Muscle of leg (tissue), 11 donors: ENCODE measurements around the gene ARHGAP18. TPM values are rescaled to one million over a fixed set of nuclear protein-coding genes. Genes with fewer than 3 reads are reported as not detected.
A peak's percentile ranks its signal among the peaks of the same experiment; 100 is the strongest.
"Not testable (repeated sequence)": the region's sequence is repeated elsewhere in the genome, so short reads cannot be mapped to it uniquely, and the experiment has no call there.

Experiments used
- DNase-seq: peaks from one replicate; pipeline ENCODE4 v3.0.0; 2013
- H3K27ac ChIP-seq: one replicate; pipeline ENCODE4 v1.5.1; 2013; ENCODE audit warnings: mild to moderate bottlenecking, low read length, control low read depth
- H3K27me3 ChIP-seq: one replicate; pipeline ENCODE4 v1.6.1; 2013; ENCODE audit warnings: low read length; ENCODE audit not compliant: control insufficient read depth, insufficient read depth
- H3K36me3 ChIP-seq: one replicate; pipeline ENCODE4 v1.6.1; 2013; ENCODE audit warnings: low read length; ENCODE audit not compliant: control insufficient read depth, insufficient read depth
- H3K4me1 ChIP-seq: one replicate; pipeline ENCODE4 v1.6.1; 2013; ENCODE audit warnings: low read length; ENCODE audit not compliant: control insufficient read depth, insufficient read depth
- H3K4me3 ChIP-seq: one replicate; pipeline ENCODE4 v1.5.1; 2013; ENCODE audit warnings: low read length, control low read depth
- H3K9me3 ChIP-seq: replicated peaks from 2 replicates; pipeline ENCODE4 v1.6.1; 2013; ENCODE audit warnings: low read depth, low read length; ENCODE audit not compliant: control insufficient read depth
- WGBS: methylation state at CpG from one replicate; pipeline ENCODE4 v1.1.5; 2013; ENCODE audit warnings: missing lambda C conversion rate; ENCODE audit not compliant: insufficient coverage; 5-methylcytosine and 5-hydroxymethylcytosine counted together
- polyA plus RNA-seq, 8 donors: library from polyadenylated mRNA; unstranded; fragments of 120-200 nt; gene quantifications; one replicate each; pipeline versions ENCODE4 v1.2.1 to v1.2.3, GENCODE V29; 2013; ENCODE audit warnings: inconsistent platforms in 1 of 8, low replicate concordance in 1 of 8; ENCODE audit not compliant: insufficient read length in 8 of 8, insufficient read depth in 1 of 8
- total RNA-seq: library from RNA; stranded (reverse); fragments of 120-200 nt; gene quantifications from one replicate; pipeline ENCODE4 v1.2.4, GENCODE V29; 2013

ARHGAP18 gene
- total and polyA plus RNA-seq, 9 donors = 14.2 to 22.8 (median 18.5) TPM

- no peak overlapping the region for H3K27ac ChIP-seq
Observed at GRCh38 chr6:129575378-129576118, 134.4 kb downstream of the ARHGAP18 start.

GRCh38 chr6:129574605-129575004 is 135.4 kb downstream of the ARHGAP18 start:
- not testable (repeated sequence) for H3K4me1 ChIP-seq, H3K36me3 ChIP-seq, H3K27ac ChIP-seq, H3K27me3 ChIP-seq, H3K4me3 ChIP-seq, H3K9me3 ChIP-seq, DNase-seq
- WGBS = no CpG with 5 or more reads among the region's 5 CpGs

More at GRCh38 chr6:129575378-129576118, 134.4 kb downstream of the ARHGAP18 start:
- Histone ChIP-seq H3K9me3 (no peaks in the 10 kb centered on the region), H3K36me3 (no peaks in the 10 kb centered on the region), H3K4me1 (no peaks in the 10 kb centered on the region), H3K27me3 (no peaks in the 10 kb centered on the region), H3K4me3 (peak overlapping the region; percentile 18)
- peak; percentile 66 for DNase-seq
- 86% methylated on average over 1 of the region's 10 CpGs for WGBS

GRCh38 chr6:129570929-129571328 is 139.0 kb downstream of the ARHGAP18 start:
- no CpG with 5 or more reads among the region's 1 CpG for WGBS

GRCh38 chr6:129568015-129568414 is 142.0 kb downstream of the ARHGAP18 start:
- H3K27ac ChIP-seq = no peak overlapping the region
- H3K9me3 ChIP-seq = no peaks in the 10 kb centered on the region
- no peak overlapping the region for H3K4me3 ChIP-seq
- no peaks in the 10 kb centered on the region for H3K4me1 ChIP-seq
- DNase-seq = no peak
- WGBS = 94% methylated on average over 3 of the region's 4 CpGs
- H3K36me3 ChIP-seq = no peaks in the 10 kb centered on the region
- no peaks in the 10 kb centered on the region for H3K27me3 ChIP-seq

More at GRCh38 chr6:129570929-129571328, 139.0 kb downstream of the ARHGAP18 start:
- H3K27ac ChIP-seq, H3K4me1 ChIP-seq, H3K27me3 ChIP-seq, H3K9me3 ChIP-seq, H3K4me3 ChIP-seq, H3K36me3 ChIP-seq, DNase-seq: not testable (repeated sequence)

DNA sequence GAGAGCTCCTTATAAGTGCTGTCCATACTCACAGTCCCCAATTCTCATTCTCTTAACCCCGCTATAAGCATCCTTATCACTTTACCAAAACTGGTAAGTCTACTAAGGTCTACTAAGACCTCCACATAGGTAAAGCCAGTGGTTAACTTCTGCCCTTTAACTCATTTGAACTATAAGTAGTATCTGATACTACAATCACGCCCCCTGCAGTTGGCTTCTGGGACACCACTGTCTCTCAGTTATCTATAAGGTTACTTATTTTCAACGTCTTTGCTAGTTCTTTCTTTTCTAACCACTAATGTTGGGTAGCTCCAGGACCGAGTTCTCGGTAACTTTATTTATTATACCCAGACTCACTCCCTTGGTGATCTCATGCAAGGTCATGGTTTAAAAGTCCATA is 142.6 kb downstream of the ARHGAP18 start:
- Histone ChIP-seq H3K27me3 (no peaks in the 10 kb centered on the region), H3K27ac (no peak overlapping the region), H3K4me3 (no peak overlapping the region), H3K9me3 (no peaks in the 10 kb centered on the region), H3K4me1 (no peaks in the 10 kb centered on the region), H3K36me3 (no peaks in the 10 kb centered on the region)
- DNase-seq = no peak
- whole genome bisulfite sequencing = 90% methylated on average over 3 of the region's 5 CpGs

DNA sequence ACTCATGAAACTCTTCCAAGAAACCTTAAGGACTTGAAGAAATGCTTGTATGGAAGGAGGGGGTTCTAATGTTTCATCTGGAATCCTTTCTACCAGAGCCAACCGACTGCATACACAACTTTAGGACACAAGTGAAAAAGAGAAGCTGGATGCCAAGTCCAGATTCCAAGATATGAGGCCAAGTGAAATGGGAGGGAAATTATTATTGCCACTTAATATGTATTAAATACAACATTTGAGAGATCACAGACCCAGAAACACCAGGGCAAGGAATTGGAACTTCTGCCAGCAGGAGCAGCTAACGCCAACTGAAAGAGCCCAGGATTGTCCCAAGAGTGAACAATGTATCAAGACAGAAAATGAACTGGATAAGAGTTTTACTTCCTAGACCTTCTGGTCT is 144.2 kb downstream of the ARHGAP18 start:
- no peaks in the 10 kb centered on the region for H3K36me3 ChIP-seq
- H3K27ac ChIP-seq = no peak overlapping the region
- H3K27me3 ChIP-seq = no peaks in the 10 kb centered on the region
- no peak overlapping the region for H3K4me3 ChIP-seq
- DNase-seq = peak; percentile 53
- no peaks in the 10 kb centered on the region for H3K9me3 ChIP-seq
- H3K4me1 ChIP-seq = no peaks in the 10 kb centered on the region
- WGBS = no CpG with 5 or more reads among the region's 2 CpGs

DNA sequence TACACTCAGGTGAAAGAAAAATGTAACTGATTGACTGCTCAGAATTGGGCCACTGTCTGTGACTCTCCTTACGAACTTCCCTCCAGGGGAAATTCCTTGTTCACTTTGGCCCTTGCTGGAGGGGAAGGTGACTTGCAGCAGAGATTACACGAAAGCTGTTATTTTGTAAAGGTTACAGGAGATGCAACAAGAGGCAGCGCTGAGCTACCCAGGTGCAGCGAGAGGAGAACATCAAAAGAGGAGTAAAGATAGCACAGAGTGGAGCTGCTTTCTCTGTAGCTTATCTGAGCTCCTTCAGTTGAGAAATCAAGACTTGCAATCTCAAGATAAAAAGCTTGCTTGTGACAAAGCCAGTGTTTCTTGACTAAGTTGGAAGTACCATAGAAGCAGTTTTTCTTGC is 144.6 kb downstream of the ARHGAP18 start:
- H3K4me1 ChIP-seq = no peaks in the 10 kb centered on the region
- WGBS = 79% methylated on average over 4 of the region's 4 CpGs

GRCh38 chr6:129558248-129558647 is 151.7 kb downstream of the ARHGAP18 start:
- no CpG with 5 or more reads among the region's 1 CpG for WGBS
- H3K9me3 ChIP-seq = no peaks in the 10 kb centered on the region
- DNase-seq = no peak
- H3K27me3 ChIP-seq = no peaks in the 10 kb centered on the region
- H3K4me1 ChIP-seq = no peaks in the 10 kb centered on the region
- no peak overlapping the region for H3K27ac ChIP-seq
- H3K4me3 ChIP-seq = no peak overlapping the region
- no peaks in the 10 kb centered on the region for H3K36me3 ChIP-seq

More for the DNA sequence above, 144.6 kb downstream of the ARHGAP18 start:
- Histone ChIP-seq H3K27me3 (no peaks in the 10 kb centered on the region), H3K27ac (no peak overlapping the region), H3K36me3 (no peaks in the 10 kb centered on the region), H3K9me3 (no peaks in the 10 kb centered on the region), H3K4me3 (no peak overlapping the region)
- DNase-seq = no peak

GRCh38 chr6:129555206-129555832 is 154.7 kb downstream of the ARHGAP18 start:
- no peaks in the 10 kb centered on the region for H3K4me1 ChIP-seq
- DNase-seq = no peak
- H3K9me3 ChIP-seq = no peaks in the 10 kb centered on the region
- H3K27me3 ChIP-seq = no peaks in the 10 kb centered on the region
- no peak overlapping the region for H3K27ac ChIP-seq
- H3K4me3 ChIP-seq = no peak overlapping the region
- no peaks in the 10 kb centered on the region for H3K36me3 ChIP-seq
- whole genome bisulfite sequencing = no CpG with 5 or more reads among the region's 5 CpGs

GRCh38 chr6:129552413-129552812 is 157.6 kb downstream of the ARHGAP18 start:
- no peaks in the 10 kb centered on the region for H3K27me3 ChIP-seq
- DNase-seq = no peak
- no peaks in the 10 kb centered on the region for H3K36me3 ChIP-seq
- no peak overlapping the region for H3K4me3 ChIP-seq
- no peaks in the 10 kb centered on the region for H3K4me1 ChIP-seq
- WGBS = 83% methylated on average over 2 of the region's 2 CpGs
- no peaks in the 10 kb centered on the region for H3K9me3 ChIP-seq
- no peak overlapping the region for H3K27ac ChIP-seq
